Right lobe of liver (tissue), 4 donors: ENCODE data around the gene ZNF605.

Source experiments
- POLR2A ChIP-seq: fragments of 450-650 bp; IDR thresholded peaks from one replicate; pipeline ENCODE4 v1.6.1; 2017; ENCODE audit warnings: antibody characterized with exemption, mild to moderate bottlenecking
- TF ChIP-seq, protein P1 (sequence below), 4 donors: fragments of 200-600 bp in 3 of 4; fragments of 450-650 bp in 1 of 4; IDR thresholded peaks; one replicate each; pipeline versions ENCODE4 v1.5.1 to v1.8.0; 2016 to 2022; ENCODE audit warnings: antibody characterized with exemption in 4 of 4, mild to moderate bottlenecking in 2 of 4
- donor health status: DM: no; HTN: no; CAD: no.
- donor health status: DM: no; HTN: no; CAD: no.
- donor health status: DM: no; HTN: yes; CAD: no.

DNA sequence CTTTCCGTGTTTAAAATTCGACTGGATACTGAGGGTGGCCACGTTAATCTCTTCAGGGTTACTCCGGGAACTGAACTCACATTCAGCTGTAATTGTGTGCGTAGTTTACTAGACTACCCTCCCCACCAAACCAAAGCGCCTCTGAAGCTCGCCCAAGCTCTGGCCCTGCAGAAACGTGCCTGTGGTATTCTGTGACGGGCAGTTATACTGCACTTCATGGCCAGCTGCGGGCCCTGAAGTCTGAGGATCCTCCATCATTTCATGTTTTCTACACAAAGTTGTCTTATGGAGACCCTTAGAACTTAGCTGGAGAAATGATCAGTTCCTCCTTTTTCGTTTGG lies 30.7 kb upstream of the ZNF605 start:
- no peak for TF ChIP-seq POLR2A
- TF ChIP-seq, protein P1, sequence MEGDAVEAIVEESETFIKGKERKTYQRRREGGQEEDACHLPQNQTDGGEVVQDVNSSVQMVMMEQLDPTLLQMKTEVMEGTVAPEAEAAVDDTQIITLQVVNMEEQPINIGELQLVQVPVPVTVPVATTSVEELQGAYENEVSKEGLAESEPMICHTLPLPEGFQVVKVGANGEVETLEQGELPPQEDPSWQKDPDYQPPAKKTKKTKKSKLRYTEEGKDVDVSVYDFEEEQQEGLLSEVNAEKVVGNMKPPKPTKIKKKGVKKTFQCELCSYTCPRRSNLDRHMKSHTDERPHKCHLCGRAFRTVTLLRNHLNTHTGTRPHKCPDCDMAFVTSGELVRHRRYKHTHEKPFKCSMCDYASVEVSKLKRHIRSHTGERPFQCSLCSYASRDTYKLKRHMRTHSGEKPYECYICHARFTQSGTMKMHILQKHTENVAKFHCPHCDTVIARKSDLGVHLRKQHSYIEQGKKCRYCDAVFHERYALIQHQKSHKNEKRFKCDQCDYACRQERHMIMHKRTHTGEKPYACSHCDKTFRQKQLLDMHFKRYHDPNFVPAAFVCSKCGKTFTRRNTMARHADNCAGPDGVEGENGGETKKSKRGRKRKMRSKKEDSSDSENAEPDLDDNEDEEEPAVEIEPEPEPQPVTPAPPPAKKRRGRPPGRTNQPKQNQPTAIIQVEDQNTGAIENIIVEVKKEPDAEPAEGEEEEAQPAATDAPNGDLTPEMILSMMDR (IDR thresholded peaks at IDR 0.05) = no peak
